Activated T-cell treated with anti-CD3 and anti-CD28 coated beads, Interleukin-2, amount 50 U/mL, for 72 hours (primary cell): ENCODE results near the gene PSEN2. TPM values are rescaled to one million over a fixed set of nuclear protein-coding genes. Genes with fewer than 3 reads are reported as not detected.
A peak's percentile ranks its signal among the peaks of the same experiment; 100 is the strongest.

ENCODE experiments used
- ATAC-seq, 2 donors: fragments of 150-1000 bp; cut with Tn5 transposase; replicated peaks in 1 of 2; 2 replicates each; pipeline ENCODE4 v1.10.0; 2021; ENCODE audit warnings: moderate library complexity in 2 of 2, mild to moderate bottlenecking in 1 of 2
- DNase-seq, 2 donors: peaks; one replicate each; pipeline ENCODE4 v3.0.0; 2021 to 2022; ENCODE audit warnings: mixed read lengths in 1 of 2
- H3K27ac Mint-ChIP-seq: one replicate; pipeline ENCODE4 v1.8.0; 2022; ENCODE audit warnings: mild to moderate bottlenecking, moderate library complexity, mixed read lengths
- H3K27me3 Mint-ChIP-seq: one replicate; pipeline ENCODE4 v1.8.0; 2022; ENCODE audit warnings: low read depth, mixed read lengths
- H3K36me3 Mint-ChIP-seq, 2 donors: one replicate each; pipeline ENCODE4 v1.8.0; 2022; ENCODE audit warnings: mixed read lengths in 2 of 2, mild to moderate bottlenecking in 1 of 2; ENCODE audit not compliant: insufficient read depth in 2 of 2
- H3K4me1 Mint-ChIP-seq: one replicate; pipeline ENCODE4 v1.8.0; 2022; ENCODE audit warnings: low read depth, mixed read lengths
- H3K4me3 Mint-ChIP-seq, 2 donors: one replicate each; pipeline ENCODE4 v1.8.0; 2022; ENCODE audit warnings: mild to moderate bottlenecking in 2 of 2, mixed read lengths in 2 of 2, moderate library complexity in 2 of 2
- H3K9me3 Mint-ChIP-seq, 2 donors: one replicate each; pipeline ENCODE4 v1.8.0; 2022; ENCODE audit warnings: mixed read lengths in 2 of 2
- total RNA-seq, 2 donors: library from RNA; stranded (reverse); gene quantifications; one replicate each; pipeline ENCODE4 v1.2.3, GENCODE V29; 2022

PSEN2 gene
- total RNA-seq, 2 donors from 2014 or later = 10.7 to 11.7 TPM

GRCh38 chr1:226894826-226895225 is 24.4 kb downstream of the PSEN2 start:
- H3K27ac Mint-ChIP-seq = no peak overlapping the region
- H3K4me3 Mint-ChIP-seq = no peak overlapping the region
- no peak for DNase-seq

GRCh38 chr1:226895644-226896043 is 25.2 kb downstream of the PSEN2 start:
- Mint-ChIP-seq H3K4me1 (no peaks in the 10 kb centered on the region), H3K27ac (no peak overlapping the region), H3K9me3 (no peaks in the 10 kb centered on the region), H3K36me3 (no peaks in the 10 kb centered on the region), H3K4me3 (no peak overlapping the region), H3K27me3 (no peaks in the 10 kb centered on the region)
- no peak for DNase-seq
- ATAC-seq = no peak

More at GRCh38 chr1:226894826-226895225, 24.4 kb downstream of the PSEN2 start:
- no peaks in the 10 kb centered on the region for H3K9me3 Mint-ChIP-seq
- no peak for ATAC-seq
- H3K4me1 Mint-ChIP-seq = no peaks in the 10 kb centered on the region
- H3K36me3 Mint-ChIP-seq = no peaks in the 10 kb centered on the region
- no peaks in the 10 kb centered on the region for H3K27me3 Mint-ChIP-seq

- Mint-ChIP-seq H3K4me3 (no peak overlapping the region), H3K36me3 (no peaks in the 10 kb centered on the region), H3K27ac (no peak overlapping the region), H3K4me1 (no peaks in the 10 kb centered on the region), H3K9me3 (no peaks in the 10 kb centered on the region), H3K27me3 (no peaks in the 10 kb centered on the region)
- ATAC-seq = no peak
- no peak for DNase-seq
These were observed 27.8 kb downstream of the PSEN2 start for GRCh38 chr1:226898246-226898645.

GRCh38 chr1:226901421-226901820 is 31.0 kb downstream of the PSEN2 start:
- Mint-ChIP-seq H3K27me3 (no peaks in the 10 kb centered on the region), H3K27ac (no peak overlapping the region), H3K4me3 (no peak overlapping the region), H3K36me3 (peaks cover 0 to 1% of the 10 kb centered on the region in 2 donors), H3K4me1 (no peaks in the 10 kb centered on the region), H3K9me3 (no peaks in the 10 kb centered on the region)
- ATAC-seq (no peak), DNase-seq (no peak)

- Mint-ChIP-seq H3K4me1 (no peaks in the 10 kb centered on the region), H3K36me3 (peaks cover 0 to 1% of the 10 kb centered on the region in 2 donors)
- ATAC-seq = no peak
These were observed 32.2 kb downstream of the PSEN2 start for GRCh38 chr1:226902601-226903000.

GRCh38 chr1:226903819-226904716 is 33.7 kb downstream of the PSEN2 start:
- H3K4me3 Mint-ChIP-seq = no peak overlapping the region
- ATAC-seq (no peak), DNase-seq (no peak)
- H3K27ac Mint-ChIP-seq = no peak overlapping the region
- no peaks in the 10 kb centered on the region for H3K9me3 Mint-ChIP-seq
- no peaks in the 10 kb centered on the region for H3K4me1 Mint-ChIP-seq
- H3K36me3 Mint-ChIP-seq = peaks cover 0 to 1% of the 10 kb centered on the region in 2 donors
- no peaks in the 10 kb centered on the region for H3K27me3 Mint-ChIP-seq

More at GRCh38 chr1:226902601-226903000, 32.2 kb downstream of the PSEN2 start:
- H3K27me3 Mint-ChIP-seq = no peaks in the 10 kb centered on the region
- no peaks in the 10 kb centered on the region for H3K9me3 Mint-ChIP-seq
- no peak overlapping the region for H3K4me3 Mint-ChIP-seq
- no peak overlapping the region for H3K27ac Mint-ChIP-seq
- DNase-seq = no peak

GRCh38 chr1:226904772-226905171 is 34.4 kb downstream of the PSEN2 start:
- H3K27ac Mint-ChIP-seq = no peak overlapping the region
- no peak overlapping the region for H3K4me3 Mint-ChIP-seq
- peaks cover 0 to 1% of the 10 kb centered on the region in 2 donors for H3K36me3 Mint-ChIP-seq
- ATAC-seq (no peak), DNase-seq (no peak)
- no peaks in the 10 kb centered on the region for H3K4me1 Mint-ChIP-seq
- H3K9me3 Mint-ChIP-seq = no peaks in the 10 kb centered on the region
- H3K27me3 Mint-ChIP-seq = no peaks in the 10 kb centered on the region

GRCh38 chr1:226908419-226908818 is 38.0 kb downstream of the PSEN2 start:
- no peaks in the 10 kb centered on the region for H3K4me1 Mint-ChIP-seq
- H3K4me3 Mint-ChIP-seq = no peak overlapping the region
- ATAC-seq (no peak), DNase-seq (no peak)
- peaks cover 0 to 1% of the 10 kb centered on the region in 2 donors for H3K36me3 Mint-ChIP-seq
- H3K27ac Mint-ChIP-seq = no peak overlapping the region
- H3K27me3 Mint-ChIP-seq = no peaks in the 10 kb centered on the region
- H3K9me3 Mint-ChIP-seq = no peaks in the 10 kb centered on the region

- H3K4me3 Mint-ChIP-seq = no peak overlapping the region
- no peaks in the 10 kb centered on the region for H3K27me3 Mint-ChIP-seq
- ATAC-seq (no peak), DNase-seq (no peak)
- no peak overlapping the region for H3K27ac Mint-ChIP-seq
- H3K36me3 Mint-ChIP-seq = peaks cover 0 to 1% of the 10 kb centered on the region in 2 donors
- H3K4me1 Mint-ChIP-seq = no peaks in the 10 kb centered on the region
- H3K9me3 Mint-ChIP-seq = no peaks in the 10 kb centered on the region
These were observed 38.5 kb downstream of the PSEN2 start for GRCh38 chr1:226908913-226909312.

GRCh38 chr1:226912587-226913176 is 42.3 kb downstream of the PSEN2 start:
- Mint-ChIP-seq H3K27me3 (no peaks in the 10 kb centered on the region), H3K4me1 (peaks cover 6% of the 10 kb centered on the region), H3K36me3 (no peaks in the 10 kb centered on the region), H3K9me3 (no peaks in the 10 kb centered on the region), H3K27ac (no peak overlapping the region), H3K4me3 (no peak overlapping the region)
- ATAC-seq (peak; percentile 65 to 70), DNase-seq (peak; percentile 46 to 48)

- H3K27me3 Mint-ChIP-seq = peaks cover 8% of the 10 kb centered on the region
- no peak for ATAC-seq
- no peak for DNase-seq
- H3K9me3 Mint-ChIP-seq = no peaks in the 10 kb centered on the region
- no peak overlapping the region for H3K4me3 Mint-ChIP-seq
- no peaks in the 10 kb centered on the region for H3K36me3 Mint-ChIP-seq
- peaks cover 6% of the 10 kb centered on the region for H3K4me1 Mint-ChIP-seq
- H3K27ac Mint-ChIP-seq = no peak overlapping the region
These were observed 45.2 kb downstream of the PSEN2 start for GRCh38 chr1:226915672-226915995.

- H3K4me3 Mint-ChIP-seq = no peak overlapping the region
- H3K4me1 Mint-ChIP-seq = peaks cover 6% of the 10 kb centered on the region
- no peaks in the 10 kb centered on the region for H3K36me3 Mint-ChIP-seq
- H3K27me3 Mint-ChIP-seq = peaks cover 8% of the 10 kb centered on the region
- H3K27ac Mint-ChIP-seq = no peak overlapping the region
- ATAC-seq = no peak
- no peak for DNase-seq
- no peaks in the 10 kb centered on the region for H3K9me3 Mint-ChIP-seq
These were observed 46.1 kb downstream of the PSEN2 start for GRCh38 chr1:226916497-226916896.

GRCh38 chr1:226919587-226919986 is 49.2 kb downstream of the PSEN2 start:
- peaks cover 6% of the 10 kb centered on the region for H3K4me1 Mint-ChIP-seq

More at GRCh38 chr1:226919587-226919986, 49.2 kb downstream of the PSEN2 start:
- H3K27me3 Mint-ChIP-seq = peaks cover 8% of the 10 kb centered on the region
- no peaks in the 10 kb centered on the region for H3K9me3 Mint-ChIP-seq
- H3K4me3 Mint-ChIP-seq = no peak overlapping the region
- DNase-seq = no peak
- H3K27ac Mint-ChIP-seq = no peak overlapping the region
- no peak for ATAC-seq
- H3K36me3 Mint-ChIP-seq = no peaks in the 10 kb centered on the region
